Astrocyte (in vitro differentiated cells and primary cell): ENCODE data around the gene LRRC4C.

Experiments used
- EZH2 ChIP-seq: IDR thresholded peaks from 2 replicates; pipeline ENCODE4 v1.6.1; 2012; ENCODE audit warnings: mild to moderate bottlenecking, low read length, inconsistent platforms; ENCODE audit not compliant: insufficient read depth
- TF ChIP-seq, protein P1 (sequence below): IDR thresholded peaks from 2 replicates; pipeline ENCODE4 v1.5.1; 2011; ENCODE audit warnings: low read depth, mild to moderate bottlenecking, inconsistent platforms, low read length, moderate library complexity; ENCODE audit not compliant: insufficient read depth

DNA sequence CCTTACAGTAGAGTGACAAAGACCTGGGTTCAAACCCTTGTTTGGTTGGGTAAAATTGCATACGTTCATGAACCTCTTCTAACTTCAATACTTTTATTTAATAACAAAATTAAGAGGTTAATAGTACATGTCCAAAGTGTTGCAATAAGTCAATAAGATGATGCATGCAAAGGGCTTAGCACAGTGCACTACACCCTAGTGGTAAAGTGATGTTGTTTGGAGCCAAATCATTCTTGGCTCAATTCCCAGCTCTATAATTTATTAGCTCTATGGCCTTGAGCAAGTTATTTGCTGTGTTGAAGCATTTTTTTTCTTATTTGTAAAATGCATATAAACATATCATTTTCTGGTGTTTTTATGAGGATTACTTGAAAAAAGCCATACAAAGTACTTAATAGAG, 945.3 kb downstream of the LRRC4C start:
- TF ChIP-seq, protein P1, sequence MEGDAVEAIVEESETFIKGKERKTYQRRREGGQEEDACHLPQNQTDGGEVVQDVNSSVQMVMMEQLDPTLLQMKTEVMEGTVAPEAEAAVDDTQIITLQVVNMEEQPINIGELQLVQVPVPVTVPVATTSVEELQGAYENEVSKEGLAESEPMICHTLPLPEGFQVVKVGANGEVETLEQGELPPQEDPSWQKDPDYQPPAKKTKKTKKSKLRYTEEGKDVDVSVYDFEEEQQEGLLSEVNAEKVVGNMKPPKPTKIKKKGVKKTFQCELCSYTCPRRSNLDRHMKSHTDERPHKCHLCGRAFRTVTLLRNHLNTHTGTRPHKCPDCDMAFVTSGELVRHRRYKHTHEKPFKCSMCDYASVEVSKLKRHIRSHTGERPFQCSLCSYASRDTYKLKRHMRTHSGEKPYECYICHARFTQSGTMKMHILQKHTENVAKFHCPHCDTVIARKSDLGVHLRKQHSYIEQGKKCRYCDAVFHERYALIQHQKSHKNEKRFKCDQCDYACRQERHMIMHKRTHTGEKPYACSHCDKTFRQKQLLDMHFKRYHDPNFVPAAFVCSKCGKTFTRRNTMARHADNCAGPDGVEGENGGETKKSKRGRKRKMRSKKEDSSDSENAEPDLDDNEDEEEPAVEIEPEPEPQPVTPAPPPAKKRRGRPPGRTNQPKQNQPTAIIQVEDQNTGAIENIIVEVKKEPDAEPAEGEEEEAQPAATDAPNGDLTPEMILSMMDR: no peak
- TF ChIP-seq EZH2: no peak
